ENCODE results near the gene SCFD2.

Gene SCFD2

DNA sequence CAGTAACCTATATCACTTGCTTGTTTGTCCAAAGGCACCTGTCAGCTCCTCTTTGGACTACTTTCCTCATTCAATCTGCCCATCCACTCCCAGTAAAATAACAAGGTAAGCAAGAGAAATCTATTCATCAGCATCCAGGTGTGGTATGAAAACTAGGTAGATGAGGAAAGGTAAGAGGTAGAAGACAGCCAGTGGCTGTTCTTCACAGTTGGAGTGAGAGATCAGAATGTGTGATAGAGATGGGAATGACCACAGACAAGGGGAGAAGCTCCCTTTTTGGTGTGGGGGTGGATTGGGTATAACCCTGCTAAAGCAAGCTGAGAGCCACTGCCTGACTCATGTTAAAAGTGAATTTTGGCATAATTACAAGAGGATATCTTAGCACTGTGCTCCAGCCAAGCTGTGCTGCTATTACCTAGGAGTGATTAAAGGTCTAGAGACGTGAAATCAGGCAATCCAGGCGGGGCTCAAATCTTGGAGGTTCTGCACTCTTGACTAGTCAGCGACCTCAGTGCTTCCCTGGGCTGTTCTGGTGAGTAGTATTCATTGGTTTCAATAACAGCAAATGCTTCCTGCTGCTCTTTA lies 531.8 kb downstream of the SCFD2 start:
- Histone ChIP-seq H3K4me3 (ENCODE audit: low read depth, low read length, poor library complexity, severe bottlenecking) (no peak overlapping the region), H3K27me3 (ENCODE audit: insufficient read depth, low read length) (no peaks in the 10 kb centered on the region), H3K79me2 (ENCODE audit: insufficient read depth, low read length) (no peaks in the 10 kb centered on the region), H3F3A (ENCODE audit: insufficient read depth, low read length) (no peaks in the 10 kb centered on the region), H3K9ac (ENCODE audit: low read length) (no peak overlapping the region), H4K20me1 (ENCODE audit: insufficient read depth, low read length) (no peaks in the 10 kb centered on the region), H2AFZ (ENCODE audit: low read length) (no peak overlapping the region), H3K36me3 (ENCODE audit: insufficient read depth, low read length) (no peaks in the 10 kb centered on the region), H3K4me2 (ENCODE audit: low read length) (no peak overlapping the region), H3K9me2 (ENCODE audit: low read depth, low read length) (no peaks in the 10 kb centered on the region), H3K27ac (ENCODE audit: low read depth, low read length, poor library complexity, severe bottlenecking) (no peak overlapping the region), H3K9me3 (ENCODE audit: low read length) (no peaks in the 10 kb centered on the region), H3K4me1 (ENCODE audit: insufficient read depth, low read length, severe bottlenecking) (no peaks in the 10 kb centered on the region)
- TF ChIP-seq, protein P1, sequence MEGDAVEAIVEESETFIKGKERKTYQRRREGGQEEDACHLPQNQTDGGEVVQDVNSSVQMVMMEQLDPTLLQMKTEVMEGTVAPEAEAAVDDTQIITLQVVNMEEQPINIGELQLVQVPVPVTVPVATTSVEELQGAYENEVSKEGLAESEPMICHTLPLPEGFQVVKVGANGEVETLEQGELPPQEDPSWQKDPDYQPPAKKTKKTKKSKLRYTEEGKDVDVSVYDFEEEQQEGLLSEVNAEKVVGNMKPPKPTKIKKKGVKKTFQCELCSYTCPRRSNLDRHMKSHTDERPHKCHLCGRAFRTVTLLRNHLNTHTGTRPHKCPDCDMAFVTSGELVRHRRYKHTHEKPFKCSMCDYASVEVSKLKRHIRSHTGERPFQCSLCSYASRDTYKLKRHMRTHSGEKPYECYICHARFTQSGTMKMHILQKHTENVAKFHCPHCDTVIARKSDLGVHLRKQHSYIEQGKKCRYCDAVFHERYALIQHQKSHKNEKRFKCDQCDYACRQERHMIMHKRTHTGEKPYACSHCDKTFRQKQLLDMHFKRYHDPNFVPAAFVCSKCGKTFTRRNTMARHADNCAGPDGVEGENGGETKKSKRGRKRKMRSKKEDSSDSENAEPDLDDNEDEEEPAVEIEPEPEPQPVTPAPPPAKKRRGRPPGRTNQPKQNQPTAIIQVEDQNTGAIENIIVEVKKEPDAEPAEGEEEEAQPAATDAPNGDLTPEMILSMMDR (IDR thresholded peaks at IDR 0.05; ENCODE audit: low read length): no peak

DNA sequence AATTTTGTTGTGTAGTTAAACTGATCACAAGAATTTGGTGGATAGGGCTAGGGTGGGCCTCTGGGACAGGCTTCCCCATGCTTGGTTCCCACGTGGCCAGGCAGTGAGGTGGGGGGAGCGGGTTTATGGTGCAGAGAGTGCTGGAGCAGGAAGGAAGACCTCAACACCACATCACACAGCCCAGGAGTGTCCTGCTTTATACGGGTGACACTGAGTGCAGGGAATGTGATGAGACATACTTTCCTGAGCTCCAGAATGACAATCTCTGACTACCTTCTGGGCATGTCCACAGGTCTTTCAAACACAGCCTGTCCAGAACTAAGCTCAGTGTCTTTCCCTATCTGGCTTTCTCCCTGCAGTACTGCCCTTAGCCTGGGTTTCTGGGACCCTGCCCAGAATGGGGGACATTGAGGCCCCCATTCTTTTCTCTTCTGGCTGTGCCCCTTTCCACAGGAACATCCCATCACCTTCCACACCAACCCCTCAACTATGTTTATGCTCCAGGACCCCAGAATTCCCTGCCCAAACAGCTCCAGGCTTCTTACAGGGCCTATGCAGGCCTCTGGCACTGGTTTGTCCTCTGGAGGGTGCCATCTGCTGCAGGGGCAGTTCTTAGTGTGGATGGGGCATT lies 540.3 kb downstream of the SCFD2 start:
- Histone ChIP-seq H3K36me3 (ENCODE audit: insufficient read depth, low read length) (no peaks in the 10 kb centered on the region), H3K9me2 (ENCODE audit: low read depth, low read length) (no peaks in the 10 kb centered on the region), H3K27ac (ENCODE audit: low read depth, low read length, poor library complexity, severe bottlenecking) (no peak overlapping the region), H3K79me2 (ENCODE audit: insufficient read depth, low read length) (no peaks in the 10 kb centered on the region), H3K9me3 (ENCODE audit: low read length) (no peaks in the 10 kb centered on the region), H3K27me3 (ENCODE audit: insufficient read depth, low read length) (no peaks in the 10 kb centered on the region), H2AFZ (ENCODE audit: low read length) (no peak overlapping the region), H4K20me1 (ENCODE audit: insufficient read depth, low read length) (no peaks in the 10 kb centered on the region), H3K4me1 (ENCODE audit: insufficient read depth, low read length, severe bottlenecking) (no peaks in the 10 kb centered on the region), H3K4me3 (ENCODE audit: low read depth, low read length, poor library complexity, severe bottlenecking) (no peak overlapping the region), H3F3A (ENCODE audit: insufficient read depth, low read length) (no peaks in the 10 kb centered on the region), H3K9ac (ENCODE audit: low read length) (no peak overlapping the region), H3K4me2 (ENCODE audit: low read length) (no peak overlapping the region)
- TF ChIP-seq EZH2 (IDR thresholded peaks at IDR 0.05; ENCODE audit: borderline replicate concordance, low read length): no peak
- TF ChIP-seq, protein P1 (IDR thresholded peaks at IDR 0.05; ENCODE audit: low read length): no peak

DNA sequence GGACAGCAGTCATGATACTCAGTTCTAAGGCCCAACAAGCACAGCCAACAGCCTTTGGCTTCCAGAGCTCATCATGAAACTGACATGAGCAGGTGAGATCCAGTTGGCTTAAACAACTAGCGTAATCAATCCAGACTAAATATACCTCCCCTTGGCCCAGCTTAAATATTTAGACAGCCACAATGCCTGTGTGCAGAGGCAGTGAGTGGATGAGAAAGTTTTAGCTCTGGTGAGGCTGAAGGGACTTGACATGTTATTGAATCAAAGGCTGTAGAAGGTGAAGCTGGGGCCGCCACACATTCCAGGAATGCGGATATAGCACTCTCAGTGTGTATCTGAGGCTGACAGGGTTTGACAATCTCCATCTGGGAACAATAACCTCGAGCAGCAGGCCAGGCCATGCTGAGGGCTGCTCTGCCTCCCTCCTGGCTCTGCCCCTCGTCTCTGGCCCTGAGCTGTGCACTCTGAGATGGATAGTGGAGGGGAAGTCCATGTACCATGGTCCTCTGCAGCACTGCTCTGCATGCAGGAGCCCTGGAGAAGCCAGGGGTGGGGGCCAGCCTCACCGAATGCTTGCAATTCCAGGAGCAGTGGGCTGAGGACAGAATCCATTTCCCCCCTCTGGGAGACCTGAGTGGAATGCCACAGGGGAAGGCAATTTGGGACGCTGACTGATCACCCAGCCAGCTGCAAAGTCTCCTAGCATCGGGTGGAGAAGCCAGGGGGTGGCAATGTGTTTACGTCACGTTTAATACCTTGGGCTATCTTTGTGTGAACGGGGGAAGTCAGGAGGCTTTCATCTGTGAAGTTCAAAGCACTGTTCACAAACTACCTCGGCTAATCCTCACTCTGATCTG lies 541.0 kb downstream of the SCFD2 start:
- H2AFZ ChIP-seq (ENCODE audit: low read length): no peak overlapping the region
- no peaks in the 10 kb centered on the region for H3K4me1 ChIP-seq (ENCODE audit: insufficient read depth, low read length, severe bottlenecking)
- no peaks in the 10 kb centered on the region for H3K79me2 ChIP-seq (ENCODE audit: insufficient read depth, low read length)
- H3K27me3 ChIP-seq (ENCODE audit: insufficient read depth, low read length): no peaks in the 10 kb centered on the region
- no peaks in the 10 kb centered on the region for H3K36me3 ChIP-seq (ENCODE audit: insufficient read depth, low read length)
- TF ChIP-seq, protein P1 (IDR thresholded peaks at IDR 0.05; ENCODE audit: low read length): no peak
- TF ChIP-seq EZH2 (IDR thresholded peaks at IDR 0.05; ENCODE audit: borderline replicate concordance, low read length): no peak
- no peaks in the 10 kb centered on the region for H4K20me1 ChIP-seq (ENCODE audit: insufficient read depth, low read length)
- no peak overlapping the region for H3K4me3 ChIP-seq (ENCODE audit: low read depth, low read length, poor library complexity, severe bottlenecking)
- H3K9ac ChIP-seq (ENCODE audit: low read length): no peak overlapping the region
- H3K27ac ChIP-seq (ENCODE audit: low read depth, low read length, poor library complexity, severe bottlenecking): no peak overlapping the region
- no peaks in the 10 kb centered on the region for H3K9me3 ChIP-seq (ENCODE audit: low read length)
- H3K4me2 ChIP-seq (ENCODE audit: low read length): no peak overlapping the region
- no peaks in the 10 kb centered on the region for H3F3A ChIP-seq (ENCODE audit: insufficient read depth, low read length)
- H3K9me2 ChIP-seq (ENCODE audit: low read depth, low read length): no peaks in the 10 kb centered on the region
